Stomach (tissue), 9 donors: Measurements from ENCODE around the gene MBP. TPM values are rescaled to one million over a fixed set of nuclear protein-coding genes. Genes with fewer than 3 reads are reported as not detected.

Experiments used
- DNase-seq, 2 donors: peaks; one replicate each; pipeline versions ENCODE4 v3.0.0 to v3.0.0-alpha.2; 2013 to 2019
- H3K27ac ChIP-seq, 5 donors: fragments of 200-600 bp in 4 of 5; sonication (generic) in 4 of 5; one replicate each; pipeline ENCODE4 v1.5.1; 2013 to 2019; ENCODE audit warnings: mild to moderate bottlenecking in 1 of 5, moderate library complexity in 1 of 5
- H3K27me3 ChIP-seq, 3 donors: fragments of 200-600 bp; sonication (generic); one replicate each; pipeline ENCODE4 v1.5.1; 2017 to 2019; ENCODE audit warnings: mixed run types in 1 of 3
- H3K36me3 ChIP-seq, 4 donors: fragments of 200-600 bp; sonication (generic); 1 replicate in 3 of 4; 2 replicates in 1 of 4; pipeline ENCODE4 v1.5.1; 2016 to 2019
- H3K4me1 ChIP-seq, 4 donors: fragments of 200-600 bp; sonication (generic); one replicate each; pipeline ENCODE4 v1.5.1; 2016 to 2019
- H3K4me3 ChIP-seq, 4 donors: fragments of 200-600 bp; sonication (generic) in 3 of 4; one replicate each; pipeline ENCODE4 v1.5.1; 2016 to 2019; ENCODE audit warnings: mild to moderate bottlenecking in 1 of 4
- H3K9me3 ChIP-seq, 4 donors: fragments of 200-600 bp; sonication (generic); one replicate each; pipeline ENCODE4 v1.5.1; 2016 to 2019
- CTCF ChIP-seq, 7 experiments: fragments of 450-650 bp in 4 of 7; fragments of 200-600 bp in 3 of 7; sonication (generic) in 3 of 7; IDR thresholded peaks; one replicate each; pipeline ENCODE4 v1.5.1; 2016 to 2019; ENCODE audit warnings: antibody characterized with exemption in 7 of 7, control low read depth in 2 of 7, mild to moderate bottlenecking in 1 of 7
- EP300 ChIP-seq: sonication (generic); formaldehyde crosslinking; IDR thresholded peaks from one replicate; pipeline ENCODE4 v1.6.1; 2017; ENCODE audit warnings: antibody characterized with exemption
- POLR2A ChIP-seq, 4 donors: fragments of 450-650 bp; IDR thresholded peaks; one replicate each; pipeline ENCODE4 v1.6.1; 2016; ENCODE audit warnings: antibody characterized with exemption in 4 of 4, control low read depth in 2 of 4, mild to moderate bottlenecking in 1 of 4, moderate library complexity in 1 of 4
- POLR2AphosphoS5 ChIP-seq, 3 donors: sonication (generic); formaldehyde crosslinking; IDR thresholded peaks; one replicate each; pipeline ENCODE4 v1.6.1; 2016; ENCODE audit warnings: antibody characterized with exemption in 3 of 3
- WGBS, 5 donors: extraction: QIAGEN DNeasy Blood & Tissue Kit in 3 of 5; methylation state at CpG; one replicate each; pipeline versions ENCODE4 v1.1.5 to v1.1.7; 2013 to 2018; 5-methylcytosine and 5-hydroxymethylcytosine counted together
- intact Hi-C: fragments of 100-400 bp; cut with DNase I; formaldehyde crosslinking; loops from one replicate; pipeline ENCODE4 v1.15.1; 2023; ENCODE audit warnings: low total_unique reads
- polyA plus RNA-seq, 3 donors: library from polyadenylated mRNA; stranded (reverse); fragments of 200-250 nt; gene quantifications; one replicate each; pipeline ENCODE4 v1.2.3, GENCODE V29; 2013
- total RNA-seq, 5 donors: library from RNA; depleted of rRNA; stranded (reverse); fragments of >200 nt; gene quantifications; one replicate each; pipeline versions ENCODE4 v1.1.0 to v1.2.3, GENCODE V29; 2014 to 2016
- donor health status: healthy with polysubstance abuse.
- donor health status: Bipolar disorder and iron deficiency.
- donor health status: healthy.

MBP gene
- total and polyA plus RNA-seq, 8 donors = 7.9 to 407 (median 33.3) TPM

- Histone ChIP-seq H3K27me3 (no peaks in the 10 kb centered on the region), H3K9me3 (no peaks in the 10 kb centered on the region), H3K36me3 (peaks cover 0 to 4% (median 2%) of the 10 kb centered on the region in 4 donors), H3K4me3 (no peak overlapping the region), H3K27ac (peak overlapping the region in 3 of 5 donors; percentile 72 to 89 (median 74)), H3K4me1 (peaks cover 41 to 95% (median 72%) of the 10 kb centered on the region in 4 donors)
- no peak for DNase-seq
- TF ChIP-seq EP300 = no peak
- 87 to 93% (median 91%) methylated on average over 5 of the region's 5 CpGs for WGBS, 5 donors
- intact Hi-C loops = no loop called here
These were observed 22.9 kb downstream of the MBP start for GRCh38 chr18:77109648-77110019.

- Histone ChIP-seq H3K4me3 (no peak overlapping the region), H3K9me3 (no peaks in the 10 kb centered on the region), H3K27me3 (no peaks in the 10 kb centered on the region), H3K4me1 (peaks cover 41 to 95% (median 69%) of the 10 kb centered on the region in 4 donors), H3K27ac (peak overlapping the region in 4 of 5 donors; percentile 59 to 89 (median 73)), H3K36me3 (peaks cover 0 to 10% (median 6%) of the 10 kb centered on the region in 4 donors)
- no peak for DNase-seq
- TF ChIP-seq POLR2AphosphoS5 (IDR thresholded peaks at IDR 0.05) = no peak
- no peak for TF ChIP-seq EP300
- TF ChIP-seq POLR2A (IDR thresholded peaks at IDR 0.05) = no peak
- TF ChIP-seq CTCF (IDR thresholded peaks at IDR 0.05) = no peak
- intact Hi-C loops = no loop called here
- WGBS, 5 donors = 76 to 87% (median 84%) methylated on average over 7 of the region's 7 CpGs
These were observed 23.5 kb downstream of the MBP start for GRCh38 chr18:77108821-77109647.

GRCh38 chr18:77108001-77108692 is 24.4 kb downstream of the MBP start:
- TF ChIP-seq EP300 (no peak), POLR2AphosphoS5 (IDR thresholded peaks at IDR 0.05) (peak; percentile 31 to 49 (median 45))
- WGBS, 5 donors = 27 to 50% (median 37%) methylated on average over 13 of the region's 13 CpGs
- peak in 1 of 2 donors; percentile 89 for DNase-seq
- H3K27me3 ChIP-seq = no peaks in the 10 kb centered on the region
- peaks cover 0 to 19% (median 13%) of the 10 kb centered on the region in 4 donors for H3K36me3 ChIP-seq
- peaks cover 45 to 95% (median 69%) of the 10 kb centered on the region in 4 donors for H3K4me1 ChIP-seq
- H3K9me3 ChIP-seq = no peaks in the 10 kb centered on the region
- H3K27ac ChIP-seq = peak overlapping the region in 4 of 5 donors; percentile 59 to 89 (median 73)
- no peak overlapping the region for H3K4me3 ChIP-seq
- intact Hi-C loops = no loop called here

GRCh38 chr18:77107292-77107691 is 25.3 kb downstream of the MBP start:
- DNase-seq = no peak
- Histone ChIP-seq H3K4me1 (peaks cover 52 to 96% (median 71%) of the 10 kb centered on the region in 4 donors), H3K27me3 (no peaks in the 10 kb centered on the region), H3K4me3 (no peak overlapping the region), H3K27ac (peak overlapping the region; percentile 9 to 89 (median 72)), H3K9me3 (no peaks in the 10 kb centered on the region), H3K36me3 (peaks cover 0 to 19% (median 13%) of the 10 kb centered on the region in 4 donors)
- intact Hi-C loops = no loop called here
- TF ChIP-seq POLR2AphosphoS5 (IDR thresholded peaks at IDR 0.05) (peak in 2 of 3 donors; percentile 20 to 85), POLR2A (IDR thresholded peaks at IDR 0.05) (no peak), EP300 (no peak)
- WGBS, 5 donors = 16 to 44% (median 33%) methylated on average over 5 of the region's 5 CpGs

- TF ChIP-seq POLR2AphosphoS5 (IDR thresholded peaks at IDR 0.05) (no peak), POLR2A (IDR thresholded peaks at IDR 0.05) (no peak), CTCF (IDR thresholded peaks at IDR 0.05) (no peak), EP300 (no peak)
- Histone ChIP-seq H3K27me3 (no peaks in the 10 kb centered on the region), H3K27ac (peak overlapping the region in 1 of 5 donors; percentile 89), H3K4me3 (no peak overlapping the region), H3K4me1 (peaks cover 62 to 96% (median 78%) of the 10 kb centered on the region in 4 donors), H3K9me3 (no peaks in the 10 kb centered on the region), H3K36me3 (peaks cover 0 to 19% (median 13%) of the 10 kb centered on the region in 4 donors)
- 66 to 73% (median 69%) methylated on average over 14 to 15 of the region's 15 CpGs for WGBS, 5 donors
- peak in 1 of 2 donors; percentile 70 for DNase-seq
- intact Hi-C loops = no loop called here
These were observed 26.3 kb downstream of the MBP start for GRCh38 chr18:77106331-77106730.
